OCI-LY3 (cell line): ENCODE measurements around the gene LUZP1.

ENCODE experiments used
- EZH2phosphoT487 ChIP-seq: fragments of 200-600 bp; shearing (Covaris generic); IDR thresholded peaks from 2 replicates; pipeline ENCODE4 v1.6.1; 2018; ENCODE audit warnings: antibody characterized with exemption, mixed run types, low read depth
- TF ChIP-seq, protein P1 (sequence below): fragments of 200-600, 300-600 bp; sonication (generic); IDR thresholded peaks from 2 replicates; pipeline ENCODE4 v1.5.1; 2014; ENCODE audit warnings: antibody characterized with exemption, low read length, low read depth

DNA sequence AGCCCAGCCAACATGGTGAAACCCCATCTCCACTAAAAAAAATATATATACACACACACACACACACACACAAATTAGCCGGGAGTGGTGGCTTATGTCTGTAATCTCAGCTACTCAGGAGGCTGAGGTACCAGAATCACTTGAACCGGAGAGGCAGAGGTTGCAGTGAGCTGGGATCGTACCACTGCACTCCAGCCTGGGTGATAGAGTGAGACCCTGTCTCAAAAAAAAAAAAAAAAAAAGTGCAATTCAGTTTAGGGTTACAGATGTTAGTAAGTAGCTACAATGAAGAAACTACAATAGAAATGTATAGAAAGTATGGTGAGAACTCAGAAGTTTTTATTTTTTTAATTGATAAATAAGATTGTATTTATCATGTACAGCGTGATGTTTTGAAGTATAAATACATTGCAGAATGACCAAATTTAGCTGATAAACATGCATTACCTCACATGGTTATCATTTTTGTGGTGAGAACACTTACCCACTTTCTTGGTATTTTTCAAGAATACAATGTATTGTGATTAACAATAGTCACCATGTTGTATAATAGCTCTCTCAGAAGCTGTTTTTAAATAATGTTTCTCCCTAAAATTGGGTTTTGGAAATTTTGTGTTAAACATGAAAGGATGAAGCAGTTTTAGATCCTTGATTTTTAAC is 131.4 kb downstream of the LUZP1 start:
- TF ChIP-seq, protein P1, sequence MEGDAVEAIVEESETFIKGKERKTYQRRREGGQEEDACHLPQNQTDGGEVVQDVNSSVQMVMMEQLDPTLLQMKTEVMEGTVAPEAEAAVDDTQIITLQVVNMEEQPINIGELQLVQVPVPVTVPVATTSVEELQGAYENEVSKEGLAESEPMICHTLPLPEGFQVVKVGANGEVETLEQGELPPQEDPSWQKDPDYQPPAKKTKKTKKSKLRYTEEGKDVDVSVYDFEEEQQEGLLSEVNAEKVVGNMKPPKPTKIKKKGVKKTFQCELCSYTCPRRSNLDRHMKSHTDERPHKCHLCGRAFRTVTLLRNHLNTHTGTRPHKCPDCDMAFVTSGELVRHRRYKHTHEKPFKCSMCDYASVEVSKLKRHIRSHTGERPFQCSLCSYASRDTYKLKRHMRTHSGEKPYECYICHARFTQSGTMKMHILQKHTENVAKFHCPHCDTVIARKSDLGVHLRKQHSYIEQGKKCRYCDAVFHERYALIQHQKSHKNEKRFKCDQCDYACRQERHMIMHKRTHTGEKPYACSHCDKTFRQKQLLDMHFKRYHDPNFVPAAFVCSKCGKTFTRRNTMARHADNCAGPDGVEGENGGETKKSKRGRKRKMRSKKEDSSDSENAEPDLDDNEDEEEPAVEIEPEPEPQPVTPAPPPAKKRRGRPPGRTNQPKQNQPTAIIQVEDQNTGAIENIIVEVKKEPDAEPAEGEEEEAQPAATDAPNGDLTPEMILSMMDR = no peak
- TF ChIP-seq EZH2phosphoT487 = no peak
